Cardiac muscle cell (in vitro differentiated cells and primary cell): ENCODE measurements around the gene DHRS2. TPM values are rescaled to one million over a fixed set of nuclear protein-coding genes. Genes with fewer than 3 reads are reported as not detected.

Experiments
- DNase-seq, 2 donors: peaks; one replicate each; pipeline versions ENCODE4 v3.0.0 to v3.0.0-alpha.2; 2010 to 2017; ENCODE audit warnings: low read depth in 1 of 2, low spot score in 1 of 2
- H3K27ac ChIP-seq: fragments of 200-600 bp; sonication (generic); 2 replicates; pipeline ENCODE4 v1.5.1; 2016
- H3K27me3 ChIP-seq: fragments of 200-600 bp; sonication (generic); 2 replicates; pipeline ENCODE4 v1.6.0; 2016; ENCODE audit warnings: control low read depth
- H3K36me3 ChIP-seq: fragments of 200-600 bp; sonication (generic); 2 replicates; pipeline ENCODE4 v1.5.1; 2016; ENCODE audit warnings: control low read depth
- H3K4me1 ChIP-seq: fragments of 200-600 bp; sonication (generic); 2 replicates; pipeline ENCODE4 v1.8.1; 2017; ENCODE audit warnings: low read depth, mild to moderate bottlenecking, mixed run types
- H3K4me3 ChIP-seq: fragments of 200-600 bp; sonication (generic); 2 replicates; pipeline ENCODE4 v1.5.1; 2016; ENCODE audit warnings: mild to moderate bottlenecking
- H3K9me3 ChIP-seq: fragments of 200-600 bp; sonication (generic); 2 replicates; pipeline ENCODE4 v1.5.1; 2017; ENCODE audit warnings: low read depth, mild to moderate bottlenecking, control low read depth
- polyA plus RNA-seq: library from polyadenylated mRNA; unstranded; fragments of >200 nt; fragmentation: Nextera tagmentation; extraction: Ambion mirVana; gene quantifications from 2 replicates; pipeline ENCODE4 v1.2.1, GENCODE V29; 2016
- total RNA-seq: library from RNA; depleted of rRNA; stranded (reverse); fragments of >200 nt; gene quantifications from 2 replicates; pipeline ENCODE4 v1.2.3, GENCODE V29; 2016
- TF ChIP-seq, protein P1 (sequence below): IDR thresholded peaks from 2 replicates; pipeline ENCODE4 v1.5.1; 2012; ENCODE audit warnings: low read depth, mild to moderate bottlenecking, low read length

Gene DHRS2
- total and polyA plus RNA-seq, 2 experiments from 2014 or later = 0.97 TPM; not detected in 1

DNA sequence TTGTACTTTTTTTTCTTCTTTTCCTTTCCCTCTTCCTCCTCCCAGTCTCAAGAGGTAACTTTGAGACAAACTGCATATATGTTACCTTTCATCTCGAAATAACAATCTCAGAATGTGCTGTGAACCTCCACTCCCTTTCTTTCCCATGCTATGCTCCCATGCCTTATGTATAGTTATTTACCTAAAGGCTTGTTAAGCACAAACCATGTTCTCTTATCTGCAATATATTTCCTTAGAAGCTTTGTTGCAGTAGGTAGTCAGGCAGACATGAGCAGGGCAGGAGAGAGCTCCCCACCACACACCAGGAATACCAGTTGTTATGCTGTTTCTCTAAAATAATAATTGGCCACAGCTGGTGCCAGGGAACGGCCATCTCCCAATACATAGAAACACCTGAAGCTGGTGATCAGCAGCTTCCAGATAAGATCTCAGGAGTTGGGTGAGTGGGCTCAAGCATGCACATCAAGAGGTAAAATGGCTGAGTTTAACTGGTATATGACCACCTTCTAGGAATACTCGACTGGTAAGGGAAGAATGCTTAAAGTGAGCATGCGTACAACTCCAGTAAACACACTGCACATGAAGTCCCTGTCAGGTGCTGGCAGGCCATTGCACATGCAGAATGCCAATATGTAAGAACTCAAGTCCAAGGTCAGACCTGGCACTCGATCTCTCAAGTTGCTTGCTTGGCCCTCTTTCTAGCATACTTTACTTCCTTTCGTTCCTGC is 14.8 kb upstream of the DHRS2 start:
- Histone ChIP-seq H3K4me1 (no peaks in the 10 kb centered on the region), H3K27ac (no peak overlapping the region)
- DNase-seq = no peak

DNA sequence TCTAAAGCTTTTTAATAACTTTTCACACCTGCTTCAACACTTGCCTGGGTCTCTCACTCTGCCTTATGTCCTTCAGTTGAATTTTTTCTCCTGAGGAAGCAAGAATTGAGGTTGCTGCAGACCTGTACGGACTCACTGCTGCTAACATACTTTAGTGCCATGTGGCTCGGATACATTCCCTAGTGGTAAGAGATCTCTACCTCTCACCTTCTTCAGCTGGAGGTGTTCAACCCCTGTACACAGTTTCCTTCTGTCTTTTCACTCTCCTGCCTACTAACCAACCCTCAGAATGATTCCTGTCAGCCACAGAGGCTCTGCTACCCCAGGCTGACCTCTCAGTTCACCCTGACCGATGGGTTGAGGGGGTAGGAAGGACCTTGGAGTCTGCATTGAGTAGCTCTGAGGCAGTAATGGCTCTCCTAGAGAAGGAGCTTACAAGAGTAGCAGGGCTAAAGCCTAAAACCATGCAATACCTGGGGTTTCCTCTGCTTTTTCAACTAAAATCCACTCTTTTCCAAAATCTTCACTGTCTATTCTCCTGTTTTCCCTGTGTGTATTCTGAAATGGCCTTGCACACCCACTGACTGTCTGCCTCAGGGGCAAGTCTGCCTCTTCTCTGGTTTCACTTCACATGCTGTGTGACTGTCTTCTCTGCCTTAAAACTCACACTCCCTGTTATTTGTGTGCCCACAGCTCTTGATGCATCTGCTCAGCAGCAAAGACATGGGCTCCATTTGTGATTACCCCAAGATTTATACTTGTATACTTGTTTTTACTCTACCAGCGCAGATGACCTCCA is 14.0 kb upstream of the DHRS2 start:
- Histone ChIP-seq H3K9me3 (no peaks in the 10 kb centered on the region), H3K27ac (no peak overlapping the region), H3K4me1 (no peaks in the 10 kb centered on the region), H3K36me3 (no peaks in the 10 kb centered on the region), H3K27me3 (no peaks in the 10 kb centered on the region), H3K4me3 (no peak overlapping the region)
- TF ChIP-seq, protein P1, sequence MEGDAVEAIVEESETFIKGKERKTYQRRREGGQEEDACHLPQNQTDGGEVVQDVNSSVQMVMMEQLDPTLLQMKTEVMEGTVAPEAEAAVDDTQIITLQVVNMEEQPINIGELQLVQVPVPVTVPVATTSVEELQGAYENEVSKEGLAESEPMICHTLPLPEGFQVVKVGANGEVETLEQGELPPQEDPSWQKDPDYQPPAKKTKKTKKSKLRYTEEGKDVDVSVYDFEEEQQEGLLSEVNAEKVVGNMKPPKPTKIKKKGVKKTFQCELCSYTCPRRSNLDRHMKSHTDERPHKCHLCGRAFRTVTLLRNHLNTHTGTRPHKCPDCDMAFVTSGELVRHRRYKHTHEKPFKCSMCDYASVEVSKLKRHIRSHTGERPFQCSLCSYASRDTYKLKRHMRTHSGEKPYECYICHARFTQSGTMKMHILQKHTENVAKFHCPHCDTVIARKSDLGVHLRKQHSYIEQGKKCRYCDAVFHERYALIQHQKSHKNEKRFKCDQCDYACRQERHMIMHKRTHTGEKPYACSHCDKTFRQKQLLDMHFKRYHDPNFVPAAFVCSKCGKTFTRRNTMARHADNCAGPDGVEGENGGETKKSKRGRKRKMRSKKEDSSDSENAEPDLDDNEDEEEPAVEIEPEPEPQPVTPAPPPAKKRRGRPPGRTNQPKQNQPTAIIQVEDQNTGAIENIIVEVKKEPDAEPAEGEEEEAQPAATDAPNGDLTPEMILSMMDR = no peak
- no peak for DNase-seq

More for the DNA sequence above, 14.8 kb upstream of the DHRS2 start:
- no peaks in the 10 kb centered on the region for H3K9me3 ChIP-seq
- H3K36me3 ChIP-seq = no peaks in the 10 kb centered on the region
- no peak overlapping the region for H3K4me3 ChIP-seq
- no peaks in the 10 kb centered on the region for H3K27me3 ChIP-seq
- TF ChIP-seq, protein P1 = no peak

- Histone ChIP-seq H3K4me3 (no peak overlapping the region), H3K4me1 (no peaks in the 10 kb centered on the region), H3K9me3 (no peaks in the 10 kb centered on the region), H3K27ac (no peak overlapping the region), H3K27me3 (no peaks in the 10 kb centered on the region), H3K36me3 (no peaks in the 10 kb centered on the region)
- no peak for DNase-seq
- TF ChIP-seq, protein P1 = no peak
Measured at GRCh38 chr14:23622990-23623389, 13.2 kb upstream of the DHRS2 start.

GRCh38 chr14:23623962-23624361 is 12.2 kb upstream of the DHRS2 start:
- Histone ChIP-seq H3K4me3 (no peak overlapping the region), H3K9me3 (no peaks in the 10 kb centered on the region), H3K4me1 (no peaks in the 10 kb centered on the region), H3K36me3 (no peaks in the 10 kb centered on the region), H3K27ac (no peak overlapping the region), H3K27me3 (no peaks in the 10 kb centered on the region)
- DNase-seq = no peak
- TF ChIP-seq, protein P1 = no peak

GRCh38 chr14:23624830-23625404 is 11.2 kb upstream of the DHRS2 start:
- no peak for DNase-seq
- Histone ChIP-seq H3K27ac (no peak overlapping the region), H3K4me1 (no peaks in the 10 kb centered on the region), H3K36me3 (no peaks in the 10 kb centered on the region), H3K9me3 (no peaks in the 10 kb centered on the region), H3K27me3 (no peaks in the 10 kb centered on the region), H3K4me3 (no peak overlapping the region)
- TF ChIP-seq, protein P1 = no peak
